ENCODE data around the gene STAT1. TPM values are rescaled to one million over a fixed set of nuclear protein-coding genes. Genes with fewer than 3 reads are reported as not detected.

STAT1 gene
- total RNA-seq, 1 donor from 2014 or later, result 66.3 TPM

DNA sequence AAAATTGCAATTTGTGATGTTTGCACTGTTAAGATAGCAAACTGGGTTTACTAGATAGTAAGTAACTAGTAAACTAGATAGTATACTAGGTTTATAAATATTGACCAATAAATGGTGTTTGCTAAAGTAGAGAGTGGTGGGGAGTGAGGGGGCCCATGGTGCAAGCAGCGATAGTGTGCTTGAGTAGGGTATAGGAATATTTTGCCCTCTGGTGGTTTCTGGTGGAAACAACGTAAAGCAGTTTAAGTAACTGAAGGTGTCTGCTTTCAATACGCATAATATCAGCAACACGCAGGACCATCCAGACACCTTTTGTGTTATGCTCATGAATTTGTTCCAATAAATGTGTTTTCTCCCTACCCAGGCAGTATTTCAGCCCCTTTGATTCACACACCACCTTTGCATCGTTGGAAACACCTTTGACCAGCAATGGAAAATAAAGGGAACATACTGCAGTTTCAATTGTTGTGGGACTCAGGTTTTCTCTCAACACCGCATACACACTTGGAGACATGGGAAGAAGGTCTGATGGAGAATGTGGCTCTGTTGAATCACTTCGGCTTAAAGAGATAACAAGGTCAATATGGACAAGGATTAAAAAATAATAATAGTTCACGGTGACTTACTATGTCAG is 16.7 kb upstream of the STAT1 start:
- Histone ChIP-seq H3K36me3 (ENCODE audit: control insufficient read depth, insufficient read depth, low read length) (no peaks in the 10 kb centered on the region), H3K4me3 (ENCODE audit: low read depth, low read length) (no peak overlapping the region), H3K27me3 (ENCODE audit: control insufficient read depth, insufficient read depth, low read length) (no peaks in the 10 kb centered on the region)
- DNase-seq (ENCODE audit: low read depth), result no peak
- TF ChIP-seq, protein P1, sequence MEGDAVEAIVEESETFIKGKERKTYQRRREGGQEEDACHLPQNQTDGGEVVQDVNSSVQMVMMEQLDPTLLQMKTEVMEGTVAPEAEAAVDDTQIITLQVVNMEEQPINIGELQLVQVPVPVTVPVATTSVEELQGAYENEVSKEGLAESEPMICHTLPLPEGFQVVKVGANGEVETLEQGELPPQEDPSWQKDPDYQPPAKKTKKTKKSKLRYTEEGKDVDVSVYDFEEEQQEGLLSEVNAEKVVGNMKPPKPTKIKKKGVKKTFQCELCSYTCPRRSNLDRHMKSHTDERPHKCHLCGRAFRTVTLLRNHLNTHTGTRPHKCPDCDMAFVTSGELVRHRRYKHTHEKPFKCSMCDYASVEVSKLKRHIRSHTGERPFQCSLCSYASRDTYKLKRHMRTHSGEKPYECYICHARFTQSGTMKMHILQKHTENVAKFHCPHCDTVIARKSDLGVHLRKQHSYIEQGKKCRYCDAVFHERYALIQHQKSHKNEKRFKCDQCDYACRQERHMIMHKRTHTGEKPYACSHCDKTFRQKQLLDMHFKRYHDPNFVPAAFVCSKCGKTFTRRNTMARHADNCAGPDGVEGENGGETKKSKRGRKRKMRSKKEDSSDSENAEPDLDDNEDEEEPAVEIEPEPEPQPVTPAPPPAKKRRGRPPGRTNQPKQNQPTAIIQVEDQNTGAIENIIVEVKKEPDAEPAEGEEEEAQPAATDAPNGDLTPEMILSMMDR (IDR thresholded peaks at IDR 0.05; ENCODE audit: insufficient read depth, low read length, poor library complexity, severe bottlenecking), result peak; percentile 68

DNA sequence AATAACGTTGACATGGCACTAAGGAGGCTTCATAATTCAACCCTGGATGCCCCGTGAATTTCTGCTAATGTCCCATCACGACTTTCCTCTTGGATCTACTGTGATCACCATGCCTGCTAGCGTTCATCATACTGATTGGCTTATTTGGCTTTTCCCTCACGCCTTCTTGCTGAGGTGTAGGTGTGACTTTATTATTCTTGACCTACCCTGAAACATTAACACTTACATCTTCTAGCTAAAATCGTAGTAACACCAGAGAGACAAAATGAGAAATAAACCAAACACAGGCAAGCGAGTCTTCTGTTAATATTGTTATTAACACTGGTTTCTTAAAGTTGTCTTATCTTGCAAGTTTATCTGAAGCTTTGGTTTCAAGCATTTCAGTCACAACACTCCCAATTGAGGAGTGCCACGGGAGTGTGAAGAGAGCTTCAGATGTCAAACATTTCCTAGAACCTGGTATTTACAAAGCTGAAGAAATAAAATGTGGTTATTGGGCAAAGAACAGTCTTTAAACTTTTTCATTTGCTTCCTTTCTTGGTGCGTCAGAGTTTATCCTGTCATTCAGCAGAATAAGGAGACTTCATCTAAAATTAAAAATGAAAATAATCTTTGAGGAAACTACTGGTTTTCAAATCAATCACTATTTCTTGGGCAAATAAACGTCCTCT is 15.4 kb upstream of the STAT1 start:
- TF ChIP-seq, protein P1 (IDR thresholded peaks at IDR 0.05; ENCODE audit: insufficient read depth, low read length, poor library complexity, severe bottlenecking), result no peak
- Histone ChIP-seq H3K36me3 (ENCODE audit: control insufficient read depth, insufficient read depth, low read length) (no peaks in the 10 kb centered on the region), H3K4me3 (ENCODE audit: low read depth, low read length) (no peak overlapping the region), H3K27me3 (ENCODE audit: control insufficient read depth, insufficient read depth, low read length) (no peaks in the 10 kb centered on the region)
- DNase-seq (ENCODE audit: low read depth), result no peak

DNA sequence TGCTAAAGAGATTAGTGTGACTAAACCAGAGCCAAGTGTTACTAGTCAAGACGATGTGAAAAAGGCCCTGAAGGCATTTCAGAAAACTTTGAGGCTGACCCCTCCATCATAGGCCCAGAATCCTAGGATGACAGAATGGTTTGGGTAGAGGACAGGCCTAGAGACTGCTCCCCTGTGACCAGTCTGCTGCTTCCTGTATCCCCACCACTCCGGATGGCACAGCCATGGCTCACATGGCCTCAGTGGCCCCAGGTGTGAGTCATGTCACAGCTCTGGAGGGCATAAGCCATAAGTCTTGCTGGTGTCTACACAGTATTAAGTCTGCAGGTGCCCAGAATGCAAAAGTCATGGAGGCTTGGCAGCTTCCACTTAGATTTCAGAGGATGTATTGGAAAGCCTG is 12.4 kb upstream of the STAT1 start:
- DNase-seq (ENCODE audit: low read depth), result no peak
- TF ChIP-seq, protein P1 (IDR thresholded peaks at IDR 0.05; ENCODE audit: insufficient read depth, low read length, poor library complexity, severe bottlenecking), result no peak
- H3K4me3 ChIP-seq (ENCODE audit: low read depth, low read length), result no peak overlapping the region
- no peaks in the 10 kb centered on the region for H3K27me3 ChIP-seq (ENCODE audit: control insufficient read depth, insufficient read depth, low read length)
- no peaks in the 10 kb centered on the region for H3K36me3 ChIP-seq (ENCODE audit: control insufficient read depth, insufficient read depth, low read length)

DNA sequence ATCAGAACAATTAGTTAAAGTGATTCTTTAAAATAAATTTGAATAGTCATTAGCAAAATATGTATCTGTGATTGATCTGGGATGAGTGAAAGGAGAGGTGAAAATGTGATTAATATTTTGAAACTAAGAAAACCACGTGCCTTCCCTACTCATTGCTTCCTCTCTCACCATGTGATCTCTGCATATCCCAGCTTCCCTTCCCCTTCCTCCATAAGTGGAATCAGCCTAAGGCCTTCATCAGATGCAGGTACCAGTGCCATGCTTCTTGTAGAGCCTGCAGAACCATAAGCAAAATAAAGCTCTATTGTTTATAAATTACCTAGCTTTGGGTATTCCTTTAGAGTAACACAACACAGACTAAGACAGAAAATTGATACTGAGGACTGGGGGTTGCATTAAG is 11.2 kb upstream of the STAT1 start:
- Histone ChIP-seq H3K27me3 (ENCODE audit: control insufficient read depth, insufficient read depth, low read length) (no peaks in the 10 kb centered on the region), H3K4me3 (ENCODE audit: low read depth, low read length) (no peak overlapping the region), H3K36me3 (ENCODE audit: control insufficient read depth, insufficient read depth, low read length) (no peaks in the 10 kb centered on the region)
- TF ChIP-seq, protein P1 (IDR thresholded peaks at IDR 0.05; ENCODE audit: insufficient read depth, low read length, poor library complexity, severe bottlenecking), result no peak
- DNase-seq (ENCODE audit: low read depth), result no peak

DNA sequence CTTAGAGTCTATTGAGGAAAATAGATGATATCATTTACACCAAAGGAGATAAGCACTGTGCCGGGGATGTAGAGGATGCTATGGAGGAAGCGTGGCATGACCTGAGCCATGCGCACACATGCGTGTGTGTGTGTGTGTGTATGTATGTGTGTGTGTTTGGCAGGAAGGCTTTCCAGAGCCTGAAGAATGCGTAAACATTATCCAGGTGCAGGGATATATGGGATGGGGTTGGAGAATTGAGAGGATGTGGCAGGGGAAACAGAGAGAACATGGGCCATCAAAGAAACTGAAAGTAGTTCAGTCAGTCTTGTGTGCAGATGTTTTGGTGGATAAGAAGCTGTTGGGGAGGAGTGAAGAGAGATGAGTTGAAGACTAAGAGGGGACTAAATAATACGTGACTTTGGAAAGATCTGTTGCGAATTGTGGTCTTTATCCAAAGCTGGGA is 9.3 kb upstream of the STAT1 start:
- Histone ChIP-seq H3K27me3 (ENCODE audit: control insufficient read depth, insufficient read depth, low read length) (no peaks in the 10 kb centered on the region), H3K4me3 (ENCODE audit: low read depth, low read length) (no peak overlapping the region), H3K36me3 (ENCODE audit: control insufficient read depth, insufficient read depth, low read length) (no peaks in the 10 kb centered on the region)
- DNase-seq (ENCODE audit: low read depth), result no peak
- TF ChIP-seq, protein P1 (IDR thresholded peaks at IDR 0.05; ENCODE audit: insufficient read depth, low read length, poor library complexity, severe bottlenecking), result no peak
